GM21717 (cell line): Measurements from ENCODE around the gene CCDC88B.
"Not testable (repeated sequence)": the region's sequence is repeated elsewhere in the genome, so short reads cannot be mapped to it uniquely, and the experiment has no call there.

Experiments used
- ATAC-seq: cut with Tn5 transposase; IDR thresholded peaks from one replicate; pipeline ENCODE4 v1.9.1; 2021; ENCODE audit warnings: mild to moderate bottlenecking, moderate library complexity; ENCODE audit not compliant: unreplicated experiment

Gene CCDC88B

GRCh38 chr11:64318766-64319761, 20.9 kb upstream of the CCDC88B start:
- no peak for ATAC-seq

GRCh38 chr11:64320556-64320955, 19.4 kb upstream of the CCDC88B start:
- ATAC-seq = no peak

DNA sequence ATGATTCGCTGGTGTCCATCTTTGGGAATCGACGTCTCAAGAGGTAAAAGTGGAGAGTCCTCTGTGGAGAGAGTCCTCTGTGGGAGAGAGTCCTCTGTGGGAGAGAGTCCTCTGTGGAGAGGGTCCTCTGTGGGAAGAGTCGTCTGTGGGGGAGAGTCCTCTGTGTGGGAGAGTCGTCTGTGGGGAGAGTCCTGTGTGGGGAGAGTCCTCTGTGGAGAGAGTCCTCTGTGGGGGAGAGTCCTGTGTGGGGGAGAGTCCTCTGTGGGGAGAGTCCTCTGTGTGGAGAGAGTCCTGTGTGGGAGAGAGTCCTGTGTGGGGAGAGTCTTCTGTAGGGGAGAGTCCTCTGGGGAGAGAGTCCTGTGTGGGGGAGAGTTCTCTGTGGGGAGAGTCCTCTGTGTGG, 19.0 kb upstream of the CCDC88B start:
- no peak for ATAC-seq

GRCh38 chr11:64321533-64321932, 18.5 kb upstream of the CCDC88B start:
- no peak for ATAC-seq

GRCh38 chr11:64322925-64323260, 17.1 kb upstream of the CCDC88B start:
- ATAC-seq = no peak

DNA sequence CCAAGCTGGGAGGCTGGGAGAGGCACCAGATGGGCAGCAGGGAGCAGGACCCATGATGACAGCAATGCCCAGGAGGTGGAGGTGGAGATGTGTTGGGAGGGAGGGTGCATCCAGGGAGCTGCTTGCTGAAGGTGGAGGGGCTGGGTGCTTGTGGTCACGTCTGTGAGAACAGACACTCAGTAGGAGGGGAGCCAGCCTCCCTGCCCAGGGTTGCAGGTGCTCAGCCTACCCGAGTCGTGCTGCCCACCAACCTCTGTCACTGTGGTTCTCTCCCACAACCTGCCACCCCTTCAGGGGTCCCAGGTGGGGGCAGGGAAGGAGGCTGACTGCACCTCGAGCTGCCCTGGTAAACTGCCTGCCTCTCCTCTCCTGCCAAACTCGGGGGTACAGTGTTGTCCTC, 16.6 kb upstream of the CCDC88B start:
- no peak for ATAC-seq

- ATAC-seq = not testable (repeated sequence)
Observed at GRCh38 chr11:64323984-64324383, 16.0 kb upstream of the CCDC88B start.

DNA sequence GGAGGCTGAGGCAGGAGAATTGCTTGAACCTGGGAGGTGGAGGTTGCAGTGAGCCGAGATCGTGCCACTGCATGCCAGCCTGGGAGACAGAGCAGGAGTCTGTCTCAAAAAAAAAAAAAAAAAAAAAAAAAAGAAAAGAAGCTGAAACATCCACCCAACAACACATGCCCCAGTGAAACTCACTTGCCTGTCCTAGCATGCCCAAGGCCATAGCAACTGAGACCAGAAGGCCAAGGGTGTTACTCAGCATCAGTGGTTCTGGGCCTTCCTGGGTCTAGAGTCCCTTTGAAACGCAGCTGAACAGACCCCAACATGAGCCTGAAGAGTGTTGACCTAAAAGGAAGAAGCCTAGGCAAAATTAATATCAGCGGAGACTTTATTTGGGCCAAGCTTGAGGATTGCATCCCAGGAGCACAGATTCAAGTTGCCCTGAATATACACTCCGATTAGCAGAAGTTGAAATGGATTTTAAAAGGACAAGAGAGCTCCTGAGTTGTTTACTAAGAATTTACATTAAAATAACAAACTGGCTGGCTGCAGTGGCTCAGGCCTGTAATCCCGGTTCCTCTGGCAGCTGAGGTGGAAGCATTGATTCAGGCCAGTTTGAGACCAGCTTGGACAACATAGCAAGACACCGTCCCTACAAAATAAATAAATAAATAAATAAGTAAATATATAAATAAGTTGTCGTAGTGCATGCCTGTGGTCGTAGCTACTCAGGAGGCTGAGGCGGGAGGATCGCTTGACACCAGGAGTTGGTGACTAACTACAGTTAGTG, 15.1 kb upstream of the CCDC88B start:
- ATAC-seq = no peak

DNA sequence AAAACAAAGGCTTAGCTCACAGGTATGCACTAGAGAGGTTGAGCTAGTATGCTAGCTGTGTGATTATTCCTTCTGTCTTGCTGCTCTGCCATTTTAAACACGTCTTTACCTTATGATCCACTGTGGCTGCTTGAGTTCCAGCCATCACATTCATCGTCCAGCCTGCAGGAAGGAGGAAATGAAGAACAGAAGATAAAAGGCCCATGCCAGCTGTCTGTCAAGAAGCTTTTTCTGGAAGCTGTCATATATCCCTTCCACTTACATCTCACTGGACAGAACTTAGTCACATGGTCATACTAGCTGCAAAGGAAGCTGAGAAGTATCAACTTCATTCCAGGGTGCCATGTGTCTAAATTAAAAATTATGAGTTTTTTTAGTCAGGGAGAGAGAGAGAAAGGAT, 12.6 kb upstream of the CCDC88B start:
- ATAC-seq = no peak

- no peak for ATAC-seq
Observed at GRCh38 chr11:64327993-64328392, 12.0 kb upstream of the CCDC88B start.

GRCh38 chr11:64330888-64331287, 9.1 kb upstream of the CCDC88B start:
- no peak for ATAC-seq

DNA sequence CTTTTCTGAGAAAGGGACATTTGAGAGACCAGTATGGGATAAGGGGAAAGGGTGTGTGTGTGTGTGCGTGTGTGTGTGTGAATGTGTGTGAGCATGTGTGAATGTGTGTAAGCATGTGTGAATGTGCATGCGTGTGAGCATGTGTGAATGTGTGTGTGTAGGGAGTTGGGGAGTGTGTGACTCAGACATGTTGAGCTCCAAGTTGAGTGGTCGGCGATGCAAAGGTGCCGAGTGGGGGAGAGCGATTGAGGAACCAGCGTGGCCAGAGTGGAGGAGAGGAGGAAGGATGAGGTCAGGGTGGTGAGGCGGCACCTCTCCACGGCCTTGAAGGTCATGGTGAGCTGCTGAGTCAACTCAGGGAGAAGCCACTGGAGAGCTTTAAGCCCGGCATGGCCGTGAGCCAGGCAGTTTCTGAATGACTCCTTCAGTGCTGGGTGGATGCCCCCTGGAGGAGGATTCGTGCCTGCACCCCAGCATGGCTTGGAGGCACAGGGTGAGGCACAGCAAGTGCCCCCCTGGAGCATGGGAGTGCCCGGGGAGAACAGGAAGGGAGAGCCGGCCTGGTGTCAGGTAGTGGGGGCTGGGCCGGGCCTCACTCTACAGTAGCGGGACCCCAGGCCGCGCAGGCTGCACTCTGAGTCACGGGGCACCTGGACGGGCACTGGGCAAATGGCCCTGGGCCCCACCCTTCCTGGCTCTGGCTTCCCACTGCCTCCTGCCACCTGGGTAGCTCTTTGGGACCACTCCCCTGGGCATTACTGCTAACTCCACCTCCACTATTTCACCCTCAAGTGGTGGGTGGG, 8.2 kb upstream of the CCDC88B start:
- peak; percentile 51 for ATAC-seq

- ATAC-seq = no peak
Observed at GRCh38 chr11:64333556-64333955, 6.4 kb upstream of the CCDC88B start.

GRCh38 chr11:64334764-64335735, 5.0 kb upstream of the CCDC88B start:
- peak; percentile 61 for ATAC-seq

- ATAC-seq = no peak
Observed at GRCh38 chr11:64337538-64338249, 2.3 kb upstream of the CCDC88B start.

GRCh38 chr11:64338716-64339115, 1.3 kb upstream of the CCDC88B start:
- no peak for ATAC-seq

DNA sequence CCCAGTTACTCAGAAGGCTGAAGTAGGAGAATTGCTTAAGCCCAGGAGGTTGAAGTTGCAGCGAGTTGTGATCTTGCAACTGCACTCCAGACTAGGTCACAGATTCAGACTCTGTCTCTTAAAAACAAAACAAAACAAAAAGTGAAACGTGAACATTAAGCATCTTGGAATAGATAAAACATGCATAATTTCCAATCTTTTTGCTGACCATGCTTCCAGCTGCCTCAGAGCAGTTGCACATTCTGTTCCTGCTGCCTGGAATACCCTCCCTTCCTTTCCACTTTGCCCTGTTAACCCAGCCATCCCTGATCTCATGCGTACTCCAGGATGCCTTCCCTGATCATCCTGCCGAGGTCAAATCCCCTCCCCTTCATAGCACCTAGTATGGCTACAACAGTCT, 718 bp upstream of the CCDC88B start:
- no peak for ATAC-seq

- ATAC-seq = peak; percentile 14
Observed at GRCh38 chr11:64340671-64341335, 799 bp downstream of the CCDC88B start.

DNA sequence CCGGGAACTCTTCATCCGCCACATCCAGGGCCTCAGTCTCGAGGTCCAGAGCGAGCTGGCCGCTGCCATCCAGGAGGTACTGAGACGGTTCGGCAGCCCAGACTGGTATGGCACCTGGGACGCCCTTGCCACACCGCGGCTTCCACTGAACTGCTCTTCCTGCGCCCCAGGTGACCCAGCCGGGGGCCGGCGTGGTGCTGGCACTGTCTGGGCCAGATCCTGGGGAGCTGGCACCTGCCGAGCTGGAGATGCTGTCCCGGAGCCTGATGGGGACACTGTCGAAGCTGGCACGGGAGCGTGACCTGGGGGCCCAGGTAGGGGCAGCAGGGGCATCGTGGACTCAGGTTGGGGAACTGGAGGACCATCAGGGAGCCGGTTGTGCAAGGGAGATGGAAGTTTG, 1.4 kb downstream of the CCDC88B start:
- ATAC-seq = no peak
